SK-N-DZ (cell line): ENCODE measurements around the gene TMPRSS6.

Experiments used
- DNase-seq: peaks from one replicate; pipeline ENCODE4 v3.0.0-alpha.2; 2015; ENCODE audit warnings: low spot score

Gene TMPRSS6

DNA sequence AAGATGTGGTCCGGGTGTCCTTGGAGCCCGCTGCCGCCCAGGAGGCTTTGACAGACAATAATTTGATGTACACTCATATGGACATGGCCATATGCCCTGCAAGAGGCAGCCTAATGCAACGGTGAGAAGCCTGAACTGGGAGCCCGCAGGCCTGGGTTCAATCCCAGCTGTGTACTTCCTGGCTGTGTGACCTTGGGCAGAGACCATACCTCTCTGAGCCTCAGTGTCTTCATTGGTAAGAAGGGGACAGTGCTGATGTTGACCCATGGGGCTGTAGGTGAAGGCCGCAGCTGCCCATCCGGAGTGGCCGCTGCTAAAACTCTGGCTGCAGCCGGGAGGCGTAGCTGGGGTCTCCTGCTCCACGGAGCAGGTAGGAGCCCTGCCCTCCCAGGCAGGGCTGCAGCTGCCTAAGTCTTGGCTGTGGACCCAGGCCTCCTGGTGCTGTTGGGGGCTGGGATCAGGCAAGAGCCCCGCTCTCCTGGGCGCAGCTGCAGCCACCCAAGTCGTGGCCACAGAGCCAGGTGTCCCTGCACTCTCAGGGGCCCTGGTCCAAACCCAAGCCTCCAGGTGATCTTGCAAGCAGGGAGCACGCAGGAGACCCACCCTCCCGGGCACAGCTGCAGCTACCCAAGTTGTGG is 31.3 kb upstream of the TMPRSS6 start:
- DNase-seq: no peak

- DNase-seq: no peak
Observed at GRCh38 chr22:37139762-37140161, 30.2 kb upstream of the TMPRSS6 start.

DNA sequence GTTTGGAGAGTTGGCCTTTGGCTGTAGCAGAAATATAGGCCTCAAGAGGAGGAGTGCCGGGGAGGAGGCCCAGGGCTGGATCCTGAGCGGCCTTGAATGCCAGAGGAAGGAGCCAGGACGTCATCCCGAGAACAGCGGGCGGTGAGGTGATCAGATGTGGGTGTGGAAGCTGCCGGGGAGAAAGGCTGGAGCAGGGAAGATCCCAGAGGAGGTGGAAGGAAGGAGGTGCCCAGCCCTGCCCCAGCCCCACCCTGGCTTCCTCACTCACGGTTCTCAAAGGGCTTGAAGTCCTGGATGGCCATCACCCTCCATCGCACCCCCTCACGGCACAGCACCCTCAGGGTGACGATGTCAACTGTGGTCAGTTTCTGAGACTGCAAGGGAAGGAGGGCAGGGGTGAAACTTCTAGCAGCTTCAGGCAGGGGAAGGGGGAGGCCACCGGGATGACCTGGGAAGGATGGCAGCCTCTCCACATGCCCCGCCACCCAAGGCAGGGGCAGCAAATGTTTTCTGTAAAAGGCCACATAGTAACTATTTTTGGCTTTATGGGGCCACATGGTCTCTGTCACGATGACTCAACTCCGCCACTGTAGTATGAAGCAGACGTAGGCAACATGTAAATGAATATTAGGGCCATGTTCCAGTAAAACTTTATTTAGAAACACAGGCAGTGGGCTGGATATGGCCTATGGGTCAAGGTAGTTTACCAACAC is 29.5 kb upstream of the TMPRSS6 start:
- DNase-seq: no peak

GRCh38 chr22:37137903-37138665 is 28.6 kb upstream of the TMPRSS6 start:
- DNase-seq: no peak

DNA sequence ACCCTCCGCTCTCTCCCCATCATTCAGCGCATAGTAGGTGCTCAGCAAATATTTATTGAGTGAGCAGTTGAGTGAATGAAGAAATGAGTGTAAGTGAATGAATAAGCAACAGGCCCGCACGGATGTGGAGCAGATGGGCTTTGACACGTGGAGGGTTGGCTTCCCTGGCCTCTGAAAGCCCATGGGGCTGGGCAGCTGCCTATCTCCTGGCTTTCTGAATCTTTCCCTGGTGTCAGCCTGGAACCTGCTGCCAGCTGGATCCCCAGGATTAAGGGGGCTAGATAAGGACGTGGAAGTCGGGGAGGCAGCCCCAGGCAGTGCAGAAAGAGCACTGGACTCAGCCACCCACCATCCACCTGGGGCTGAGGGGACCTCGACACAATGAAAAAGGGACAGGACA is 27.6 kb upstream of the TMPRSS6 start:
- no peak for DNase-seq

- no peak for DNase-seq
Observed at GRCh38 chr22:37135023-37135422, 25.5 kb upstream of the TMPRSS6 start.

- DNase-seq: no peak
Observed at GRCh38 chr22:37133304-37134018, 23.9 kb upstream of the TMPRSS6 start.

GRCh38 chr22:37132773-37133172 is 23.3 kb upstream of the TMPRSS6 start:
- DNase-seq: no peak

DNA sequence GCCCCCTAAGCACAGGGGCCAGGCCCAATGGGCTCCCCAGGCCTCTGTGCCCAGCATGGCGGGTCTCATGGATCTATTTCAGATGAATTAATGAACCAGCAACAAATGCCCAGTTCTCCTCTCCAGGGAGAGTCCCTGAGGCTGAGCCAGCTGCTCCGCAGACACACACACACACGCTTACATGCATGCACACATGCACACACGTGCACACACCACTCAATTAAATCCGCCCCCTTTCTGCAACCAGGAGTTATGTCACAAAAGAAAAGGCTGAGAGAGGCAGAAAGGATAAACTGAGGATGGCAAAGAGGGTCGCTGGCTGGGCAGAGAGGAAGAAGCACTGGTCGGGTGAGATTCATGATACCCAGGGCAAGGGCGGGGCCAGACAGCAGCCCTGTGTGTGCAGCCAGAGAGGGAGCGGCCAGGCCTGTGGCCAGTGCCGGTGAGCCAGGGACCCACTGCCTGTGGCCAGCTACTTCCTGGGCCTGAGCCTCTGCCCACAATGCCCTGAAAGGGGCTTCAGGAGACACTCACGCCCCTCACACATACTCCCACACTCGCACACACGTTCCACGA is 20.4 kb upstream of the TMPRSS6 start:
- DNase-seq: no peak

DNA sequence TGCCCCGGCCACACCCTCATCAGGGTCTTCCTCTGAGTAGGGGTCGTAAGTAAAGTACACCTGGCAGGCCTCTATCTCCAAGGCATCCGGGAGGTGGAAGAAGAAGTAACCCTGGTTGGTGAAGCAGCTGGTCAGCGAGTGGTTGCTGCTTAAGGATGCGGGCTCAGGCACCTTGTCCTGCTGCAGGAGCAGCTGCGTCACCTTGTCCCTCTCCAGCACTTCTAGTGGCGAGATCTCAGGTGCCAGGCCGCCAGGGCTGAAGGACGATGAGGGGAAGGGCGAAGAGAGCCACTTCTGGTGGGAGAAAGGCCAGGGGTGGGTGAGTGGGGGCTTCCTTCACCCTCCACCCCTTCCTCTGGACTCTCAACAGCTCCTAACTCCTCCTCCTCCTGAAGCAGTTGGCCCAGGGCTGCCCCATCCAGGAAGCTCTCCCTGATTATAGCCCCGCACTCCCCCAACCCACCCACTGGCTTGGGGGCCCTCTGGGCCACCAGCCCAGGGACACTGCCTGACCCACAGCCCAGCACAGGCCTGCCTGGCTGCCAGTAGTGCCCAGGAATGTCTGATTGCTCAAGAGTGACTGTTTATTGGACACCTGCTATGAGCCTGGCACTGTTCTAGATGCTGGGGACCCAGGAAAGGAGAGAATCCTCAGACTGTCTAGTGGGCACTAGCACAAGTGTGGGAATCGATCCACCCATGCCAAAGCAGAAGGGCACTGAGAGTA is 19.2 kb upstream of the TMPRSS6 start:
- DNase-seq: no peak

DNA sequence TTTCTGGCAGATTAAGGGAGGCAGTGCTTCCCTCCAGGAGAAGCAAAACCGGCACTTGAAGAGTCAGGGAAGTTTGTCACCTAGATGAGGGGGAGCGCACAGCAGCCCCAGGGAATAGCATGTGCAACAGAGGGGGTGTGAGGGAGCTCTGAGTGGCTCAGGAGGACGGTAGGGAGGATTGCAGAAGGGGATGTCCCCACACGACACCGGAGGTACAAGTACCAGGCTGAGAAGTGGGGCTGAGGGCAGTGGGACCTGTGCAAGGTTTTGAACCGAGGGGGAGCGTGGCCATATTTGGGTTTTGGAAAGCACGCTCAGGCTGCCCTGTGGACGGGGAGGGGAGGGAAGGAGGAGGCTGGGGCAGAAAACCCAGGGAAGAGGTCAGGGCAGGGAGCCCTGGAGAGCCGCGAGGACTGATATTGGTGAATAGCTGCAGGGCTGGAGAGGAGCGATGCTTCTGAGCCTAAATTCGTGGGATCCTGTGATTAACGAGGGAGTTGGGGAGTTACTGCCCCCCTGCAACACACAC is 17.9 kb upstream of the TMPRSS6 start:
- no peak for DNase-seq

DNA sequence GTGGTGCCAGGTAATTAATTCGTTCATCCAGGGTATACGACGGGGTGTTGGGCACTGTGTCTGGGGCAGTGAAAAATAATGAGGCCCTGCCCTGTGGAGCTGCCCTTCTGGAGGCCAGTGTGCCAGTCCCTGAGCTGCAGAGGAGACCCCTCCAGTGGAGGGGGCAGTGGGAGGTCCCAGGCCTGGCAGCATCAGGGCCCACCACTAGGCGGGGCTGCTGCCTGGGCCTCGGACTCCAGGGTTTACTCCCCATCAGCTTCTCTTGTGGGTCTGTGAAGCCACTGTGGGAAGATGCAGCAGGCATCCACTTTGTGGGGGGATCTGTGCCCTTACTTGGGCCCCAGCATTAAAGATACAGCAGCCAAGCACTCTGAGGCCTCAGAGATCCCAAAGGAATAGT is 17.4 kb upstream of the TMPRSS6 start:
- no peak for DNase-seq

DNA sequence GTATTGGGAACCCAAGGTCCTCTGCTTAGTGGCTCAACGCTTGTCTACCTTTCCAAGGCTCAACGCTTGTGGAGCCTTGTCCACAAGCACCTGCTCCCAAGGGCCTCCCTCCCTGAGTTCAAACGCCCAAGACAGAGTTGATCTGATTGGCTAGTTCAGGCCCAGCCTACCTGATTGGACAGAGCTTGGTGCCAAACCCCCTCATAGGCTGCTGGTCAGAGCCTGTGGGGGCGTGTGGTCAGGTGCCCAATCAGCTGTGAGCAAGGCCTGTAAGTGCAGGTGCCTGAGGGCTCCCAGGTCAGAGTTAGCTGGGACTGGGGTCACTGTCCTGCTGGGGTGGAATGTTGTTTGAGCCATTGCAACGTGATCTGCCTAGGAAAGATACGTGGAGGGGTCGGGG is 16.9 kb upstream of the TMPRSS6 start:
- no peak for DNase-seq

DNA sequence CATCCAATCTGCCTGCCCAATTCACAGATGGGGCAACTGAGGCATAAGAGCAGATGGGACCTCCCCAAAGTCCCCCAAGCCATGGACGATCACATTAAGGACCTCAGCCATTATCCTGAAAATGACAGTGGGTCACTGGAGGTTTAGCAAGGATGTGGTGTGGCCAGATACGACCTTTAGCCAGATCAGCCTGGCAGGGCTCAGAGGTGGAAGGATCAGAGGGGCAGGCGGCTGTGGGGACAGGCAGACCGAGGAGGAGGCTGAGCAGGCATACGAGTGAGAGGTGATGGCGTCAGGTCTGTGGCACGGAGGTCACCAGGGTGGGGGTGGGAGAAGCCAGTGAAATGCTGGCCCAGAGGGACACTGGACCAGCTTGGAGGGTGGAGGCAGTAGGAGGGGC is 14.1 kb upstream of the TMPRSS6 start:
- DNase-seq: no peak

DNA sequence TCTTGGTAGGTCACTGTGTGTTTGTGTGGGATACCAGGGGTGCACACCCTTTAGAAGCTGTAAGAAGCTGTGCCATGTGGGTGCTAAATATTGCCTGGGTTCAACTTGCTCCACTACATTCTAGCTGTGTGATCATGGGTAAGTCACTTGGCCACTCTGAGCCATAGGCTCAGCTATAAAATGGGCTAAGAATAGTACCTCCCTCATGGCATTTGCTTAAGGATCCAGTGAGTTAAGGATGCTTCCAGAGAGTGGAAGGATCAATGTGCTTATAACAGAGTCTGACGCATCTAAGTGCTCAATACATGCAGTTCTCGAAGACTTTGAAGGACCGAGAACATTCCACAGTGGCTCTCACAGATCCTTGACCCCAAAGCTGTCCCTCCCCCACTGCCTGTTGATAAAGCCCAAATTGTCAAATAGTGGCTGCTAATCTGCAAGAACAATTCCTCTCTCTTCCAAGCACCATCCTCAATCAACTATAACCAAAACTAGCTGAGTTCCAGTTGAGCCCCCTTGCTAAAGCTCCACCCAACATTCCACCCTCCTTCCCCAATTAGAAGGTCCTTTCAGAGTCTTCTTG is 13.2 kb upstream of the TMPRSS6 start:
- no peak for DNase-seq

DNA sequence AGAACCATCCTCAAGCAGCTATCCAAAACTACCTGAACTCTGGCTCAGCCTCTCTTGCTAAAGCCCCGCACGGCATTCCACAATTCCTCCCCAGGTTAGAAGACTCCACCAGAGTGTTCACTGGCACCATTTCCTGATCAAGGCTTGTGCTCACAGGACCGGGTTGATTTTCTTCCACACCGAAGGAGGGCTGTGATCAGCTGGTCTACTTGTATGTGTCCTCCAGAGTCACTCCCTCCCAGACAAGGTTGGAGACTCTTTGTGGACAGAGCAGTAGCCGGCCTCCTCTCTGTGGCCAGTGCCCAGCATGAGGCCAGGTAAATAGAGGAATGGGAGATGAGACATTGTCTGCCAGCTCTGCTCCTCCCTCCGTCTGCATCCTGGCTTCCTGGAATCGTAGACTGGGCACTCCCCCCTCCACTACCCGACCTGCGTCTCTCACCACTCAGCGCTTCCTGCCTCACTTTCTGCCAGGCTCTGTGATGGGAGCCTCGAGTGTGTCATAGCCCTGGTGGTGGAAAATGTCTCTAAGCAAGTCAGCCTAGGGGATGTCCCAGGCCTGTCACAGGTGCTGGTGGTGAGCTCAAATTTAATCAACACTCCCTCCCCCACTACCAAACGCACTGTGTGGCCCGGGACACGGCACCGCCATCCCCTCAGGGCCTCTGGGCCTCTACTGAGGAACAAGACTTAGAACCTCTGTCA is 12.5 kb upstream of the TMPRSS6 start:
- no peak for DNase-seq

- DNase-seq: no peak
Observed at GRCh38 chr22:37120569-37121340, 11.2 kb upstream of the TMPRSS6 start.

DNA sequence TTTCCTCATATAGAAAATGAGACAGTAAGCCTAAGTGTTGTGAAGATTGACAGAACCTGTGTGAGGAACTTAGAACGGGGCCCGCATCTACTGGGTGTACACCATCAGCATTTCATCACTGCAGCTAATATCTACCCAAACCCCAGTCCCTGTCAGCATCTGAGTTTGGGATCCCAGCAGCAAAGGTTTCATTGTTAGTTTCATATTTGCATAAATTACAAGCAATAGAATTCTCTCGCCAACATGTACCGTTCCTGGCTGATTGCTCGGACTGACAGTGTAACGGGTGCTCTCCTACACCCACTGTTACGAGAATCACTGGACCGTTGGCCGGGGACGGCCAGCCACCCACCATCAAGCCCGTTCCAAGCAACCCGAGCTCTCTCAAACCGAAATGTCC is 10.4 kb upstream of the TMPRSS6 start:
- DNase-seq: no peak

GRCh38 chr22:37118083-37118482 is 8.6 kb upstream of the TMPRSS6 start:
- no peak for DNase-seq
